ENCODE measurements around the gene CYB5RL. TPM values are rescaled to one million over a fixed set of nuclear protein-coding genes. Genes with fewer than 3 reads are reported as not detected.

The CYB5RL gene
- total and polyA plus RNA-seq, 2 of the 8 experiments (the other 6 are each of a cell fraction or from before 2014, with no cell fraction given), result 13.2 to 14.1 TPM

DNA sequence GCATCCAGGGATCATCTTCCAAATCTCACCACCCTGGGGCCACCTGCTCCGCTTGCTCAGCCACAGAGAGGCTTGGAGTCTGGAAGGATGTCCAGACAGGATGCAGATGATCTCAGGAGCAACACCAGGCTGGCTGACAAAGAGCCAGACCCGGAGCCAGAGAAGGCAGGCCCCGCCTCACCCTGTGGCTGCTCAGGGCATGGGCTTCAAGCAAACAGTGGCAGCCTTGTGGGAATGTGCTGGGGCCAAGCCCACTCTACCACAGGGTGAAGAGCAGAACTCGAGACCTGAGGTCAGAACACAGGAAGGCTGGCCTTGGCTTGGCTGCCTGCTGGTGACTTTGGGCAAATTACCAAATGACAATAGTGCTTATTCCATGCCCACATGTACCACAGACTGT, 45.7 kb upstream of the CYB5RL start:
- Histone ChIP-seq H3K4ac (replicated peaks; ENCODE audit: insufficient read length, low read depth, low read length) (no peak overlapping the region), H3K14ac (ENCODE audit: insufficient read length) (no peak overlapping the region), H4K8ac (ENCODE audit: extremely low read depth, insufficient read depth, low read length) (0 out of 2 replicates have a peak overlapping the region, but pooled peaks have one; percentile 40), H3K23me2 (ENCODE audit: low read depth, low read length) (no peaks in the 10 kb centered on the region), H2BK20ac (ENCODE audit: low read length) (no peak overlapping the region), H2AFZ (ENCODE audit: low read length) (no peak overlapping the region), H3K23ac (ENCODE audit: insufficient read length) (no peak overlapping the region), H4K20me1 (replicated peaks in 1 of 2; ENCODE audit: control insufficient read depth in 1 of 2, insufficient read depth in 2 of 2, low read length in 2 of 2) (peaks cover 3 to 10% of the 10 kb centered on the region in 2 experiments), H2AK5ac (ENCODE audit: low read depth, low read length) (no peak overlapping the region), H3K9me3 (ENCODE audit: insufficient read depth in 2 of 2, low read depth in 1 of 2, low read length in 1 of 2) (no peaks in the 10 kb centered on the region), H4K5ac (ENCODE audit: insufficient read length, low read depth, low read length) (no peak overlapping the region), H3K79me2 (ENCODE audit: control insufficient read depth in 1 of 2, insufficient read depth in 2 of 2, low read length in 2 of 2) (no peaks in the 10 kb centered on the region), H3K79me1 (ENCODE audit: low read depth, low read length) (no peaks in the 10 kb centered on the region), H2BK120ac (replicated peaks; ENCODE audit: low read depth, low read length) (no peak overlapping the region), H3K27me3 (replicated peaks in 1 of 4; ENCODE audit: control insufficient read depth in 3 of 4, extremely low read depth in 1 of 4, insufficient read depth in 3 of 4, low read length in 3 of 4) (no peaks in the 10 kb centered on the region; a peak in 1 of 7 replicates), H4K91ac (replicated peaks; ENCODE audit: insufficient read length, low read length) (no peak overlapping the region), H3K4me2 (ENCODE audit: insufficient read depth in 1 of 2, low read depth in 2 of 2, low read length in 2 of 2) (no peak overlapping the region), H2BK12ac (ENCODE audit: low read depth, low read length) (no peak overlapping the region), H3K18ac (ENCODE audit: extremely low read depth, low read length) (no peak overlapping the region), H2BK15ac (ENCODE audit: low read length) (no peak overlapping the region), H3K27ac (ENCODE audit: low read depth, low read length) (no peak overlapping the region), H3K36me3 (ENCODE audit: control insufficient read depth in 2 of 4, insufficient read depth in 4 of 4, low read length in 3 of 4) (peaks cover 3 to 31% (median 15%) of the 10 kb centered on the region in 4 experiments; a peak in 5 of 8 replicates), H2BK5ac (ENCODE audit: low read depth, low read length) (no peak overlapping the region), H3K9ac (replicated peaks in 1 of 4; ENCODE audit: extremely low read depth in 1 of 4, low read depth in 3 of 4, low read length in 3 of 4) (no peak overlapping the region), H3K56ac (replicated peaks; ENCODE audit: insufficient read length, low read depth, low read length) (no peak overlapping the region), H3K4me3 (ENCODE audit: extremely low read depth in 1 of 4, insufficient read depth in 2 of 4, low read depth in 3 of 4, low read length in 4 of 4) (no peak overlapping the region), H3K4me1 (replicated peaks in 1 of 4; ENCODE audit: control insufficient read depth in 3 of 4, insufficient read depth in 4 of 4, low read length in 3 of 4) (no peaks in the 10 kb centered on the region)
- FAIRE-seq (no peak), DNase-seq (ENCODE audit: low read depth in 1 of 2, low spot score in 2 of 2) (no peak)
- WGBS, 2 experiments (ENCODE audit: extremely low coverage in 1 of 2, insufficient coverage in 1 of 2, insufficient read length in 1 of 2, insufficient replicate concordance in 2 of 2, low coverage in 1 of 2, low lambda C conversion rate in 2 of 2, missing lambda C conversion rate in 1 of 2), result 83% methylated on average over 4 of the region's 4 CpGs; no CpG with 5 or more reads in 1 of the 2 experiments
- CTCF ChIA-PET (ENCODE audit: partially characterized antibody), result interaction anchor here (0.9 kb wide), 1 partner anchor 15 kb away, joined by 3 read pairs; no protein-coding TSS in a partner anchor
- POLR2A ChIA-PET (ENCODE audit: partially characterized antibody), result interaction anchor here (0.9 to 1.5 kb wide), 2 partner anchors 25 to 45 kb away, joined by 3 read pairs; no protein-coding TSS in a partner anchor
- TF ChIP-seq EGR1 (IDR thresholded peaks at IDR 0.05; ENCODE audit: borderline replicate concordance, low read depth, low read length) (no peak), HDAC2 (IDR thresholded peaks at IDR 0.05; ENCODE audit: borderline replicate concordance in 1 of 2, low read depth in 2 of 2, low read length in 2 of 2) (no peak), TAF7 (optimal IDR thresholded peaks at IDR 0.05; ENCODE audit: borderline replicate concordance, low read depth, low read length) (no peak)

Data from H1 (cell line).